ENCODE results near the gene TBX10. TPM values are rescaled to one million over a fixed set of nuclear protein-coding genes. Genes with fewer than 3 reads are reported as not detected.
"Not testable (repeated sequence)": the region's sequence is repeated elsewhere in the genome, so short reads cannot be mapped to it uniquely, and the experiment has no call there.

Gene TBX10
- total and polyA plus RNA-seq, 4 experiments from 2014 or later = not detected

DNA sequence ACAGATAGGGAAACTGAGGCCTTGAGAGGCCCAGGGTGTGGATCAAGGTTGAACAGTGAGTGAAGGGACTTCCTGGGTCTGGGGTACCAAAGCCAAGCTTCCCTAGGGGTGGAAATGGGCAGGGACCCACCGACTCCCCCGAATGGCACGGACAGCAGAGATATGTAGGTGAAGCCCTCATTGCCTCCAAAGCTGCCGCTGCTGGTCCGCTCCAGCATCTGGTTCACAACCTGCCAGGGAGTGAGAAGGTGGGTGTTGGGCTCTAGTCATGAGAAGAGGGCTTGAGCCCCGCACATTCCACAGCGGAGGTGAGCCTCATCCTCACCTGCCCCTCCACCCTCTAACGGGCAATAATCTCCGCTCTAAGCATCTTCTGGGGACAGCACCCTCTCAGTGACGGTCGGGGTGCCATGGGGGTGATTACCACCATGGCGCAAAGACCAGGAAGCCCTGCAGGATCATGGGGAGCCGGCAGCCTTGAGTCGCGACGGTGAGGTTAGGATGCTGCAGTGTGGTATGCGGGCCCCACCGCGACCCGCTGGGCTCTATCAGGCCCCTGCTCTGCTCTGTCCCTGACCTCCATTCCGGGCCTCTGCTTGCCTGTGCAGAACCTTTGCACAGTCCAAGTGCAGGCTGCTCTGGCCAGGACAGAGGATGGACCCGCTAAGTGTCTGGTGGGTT is 24.1 kb upstream of the TBX10 start:
- no peaks in the 10 kb centered on the region for H3K4me1 ChIP-seq (ENCODE audit: insufficient read depth, low read length)
- ChIA-PET CTCF (ENCODE audit: partially characterized antibody) (interaction anchor here (1.0 kb wide), 1 partner anchor 35 kb away, joined by 4 read pairs; the partner anchor contains the start of gene NUDT8), POLR2A (ENCODE audit: partially characterized antibody) (no interaction called here)
- no peaks in the 10 kb centered on the region for H3K9me3 Mint-ChIP-seq
- H3K4me3 Mint-ChIP-seq = no peak overlapping the region
- H3K4me1 Mint-ChIP-seq = no peaks in the 10 kb centered on the region
- peaks cover 0 to 2% of the 10 kb centered on the region in 2 donors for H3K27me3 Mint-ChIP-seq
- intact Hi-C loops (cut with micrococcal nuclease) = no loop called here
- no peak overlapping the region for H3K4me3 ChIP-seq (ENCODE audit: low read length in 2 of 2)
- H3K27ac ChIP-seq (ENCODE audit: low read depth, low read length) = no peak overlapping the region
- H3K27me3 ChIP-seq (ENCODE audit: insufficient read depth, low read length) = no peaks in the 10 kb centered on the region
- no peaks in the 10 kb centered on the region for H3K9me3 ChIP-seq (ENCODE audit: control insufficient read depth in 1 of 2, low read length in 2 of 2)
- H3K27ac Mint-ChIP-seq = no peak overlapping the region
- DNase-seq = no peak
- H3K36me3 Mint-ChIP-seq = no peaks in the 10 kb centered on the region
- H3K36me3 ChIP-seq (ENCODE audit: insufficient read depth, low read length) = no peaks in the 10 kb centered on the region

DNA sequence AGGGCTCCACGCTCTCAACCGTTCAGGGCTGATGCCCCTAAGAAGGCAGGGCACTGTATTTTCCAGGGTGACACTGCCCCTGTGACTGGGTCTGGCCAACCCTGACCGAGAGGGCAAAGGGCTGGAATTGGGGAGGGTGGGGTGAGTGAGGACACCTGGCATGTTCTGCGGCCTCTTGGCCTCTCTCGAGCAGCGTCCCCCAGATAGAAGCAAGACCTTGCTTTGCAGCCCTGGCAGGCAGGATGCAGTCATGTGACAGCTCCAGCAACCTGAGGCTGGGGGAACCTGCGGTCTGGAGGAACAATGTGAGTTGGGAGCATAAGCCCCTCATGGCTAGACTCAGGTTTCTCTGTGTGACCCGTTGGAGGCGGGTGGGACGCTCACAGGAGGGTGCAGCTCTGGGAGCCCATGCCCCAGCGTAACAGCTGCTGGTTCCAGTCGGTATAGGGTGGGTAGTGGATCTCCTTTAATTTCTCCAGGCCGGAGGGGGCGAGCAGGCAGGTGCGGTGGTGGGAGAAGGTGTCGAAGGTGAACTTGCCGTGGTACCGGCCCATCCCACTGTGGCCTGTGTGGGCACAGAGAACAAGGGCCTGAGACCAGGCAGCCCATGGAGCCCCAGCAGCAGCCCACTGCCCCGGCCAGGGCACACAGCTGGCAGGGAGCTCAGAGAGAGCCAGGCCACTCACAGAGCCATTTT is 23.4 kb upstream of the TBX10 start:
- ChIA-PET POLR2A (ENCODE audit: partially characterized antibody) (no interaction called here), CTCF (ENCODE audit: partially characterized antibody) (interaction anchor here (1.0 kb wide), 1 partner anchor 34 kb away, joined by 4 read pairs; the partner anchor contains the start of gene NUDT8)
- Mint-ChIP-seq H3K4me3 (no peak overlapping the region), H3K27ac (no peak overlapping the region), H3K27me3 (peaks cover 0 to 2% of the 10 kb centered on the region in 2 donors), H3K9me3 (no peaks in the 10 kb centered on the region), H3K36me3 (no peaks in the 10 kb centered on the region), H3K4me1 (no peaks in the 10 kb centered on the region)
- H3K27ac ChIP-seq (ENCODE audit: low read depth, low read length) = no peak overlapping the region
- intact Hi-C loops (cut with micrococcal nuclease) = no loop called here
- H3K4me1 ChIP-seq (ENCODE audit: insufficient read depth, low read length) = no peaks in the 10 kb centered on the region
- H3K4me3 ChIP-seq (ENCODE audit: low read length in 2 of 2) = no peak overlapping the region
- no peaks in the 10 kb centered on the region for H3K36me3 ChIP-seq (ENCODE audit: insufficient read depth, low read length)
- DNase-seq = no peak
- no peaks in the 10 kb centered on the region for H3K9me3 ChIP-seq (ENCODE audit: control insufficient read depth in 1 of 2, low read length in 2 of 2)
- H3K27me3 ChIP-seq (ENCODE audit: insufficient read depth, low read length) = no peaks in the 10 kb centered on the region

DNA sequence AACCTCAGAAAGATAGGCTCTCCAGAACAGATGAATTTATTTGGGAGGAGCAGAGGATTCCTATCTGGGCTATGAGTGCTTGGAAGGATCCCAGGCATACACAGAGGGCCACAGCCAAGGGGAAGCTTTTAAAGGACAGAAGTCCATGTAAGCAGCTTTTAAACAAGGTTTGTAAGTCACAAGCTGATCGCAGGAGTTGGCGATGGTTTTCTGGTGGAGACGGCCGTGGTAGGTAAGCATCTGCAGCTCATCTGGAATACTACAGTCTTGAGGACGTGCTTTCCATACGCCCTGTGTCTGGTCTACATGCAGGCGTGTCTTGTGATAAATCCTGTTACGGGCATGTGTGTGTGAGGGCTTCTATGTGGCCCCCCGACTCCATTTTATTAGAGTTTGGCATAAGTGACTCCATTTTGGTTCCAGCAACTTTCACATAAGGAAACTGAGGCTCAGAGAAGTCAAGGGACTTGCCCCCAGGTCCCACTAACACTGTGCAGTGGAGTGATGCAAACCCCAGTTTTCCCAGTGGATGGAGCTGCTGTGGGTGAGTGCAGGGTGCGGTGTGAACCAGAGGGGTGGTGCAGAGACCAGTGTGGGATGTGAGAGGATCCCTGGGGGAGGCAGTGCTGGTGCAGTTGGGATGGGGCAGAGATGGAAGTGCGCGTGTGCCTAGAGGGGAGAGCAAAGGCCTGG is 22.7 kb upstream of the TBX10 start:
- no peaks in the 10 kb centered on the region for H3K4me1 ChIP-seq (ENCODE audit: insufficient read depth, low read length)
- no peak overlapping the region for H3K4me3 ChIP-seq (ENCODE audit: low read length in 2 of 2)
- intact Hi-C loops (cut with micrococcal nuclease) = no loop called here
- H3K36me3 Mint-ChIP-seq = no peaks in the 10 kb centered on the region
- no peaks in the 10 kb centered on the region for H3K36me3 ChIP-seq (ENCODE audit: insufficient read depth, low read length)
- H3K27ac Mint-ChIP-seq = no peak overlapping the region
- H3K4me3 Mint-ChIP-seq = no peak overlapping the region
- no peak overlapping the region for H3K27ac ChIP-seq (ENCODE audit: low read depth, low read length)
- ChIA-PET POLR2A (ENCODE audit: partially characterized antibody) (no interaction called here), CTCF (ENCODE audit: partially characterized antibody) (interaction anchor here (0.9 to 1.8 kb wide), 3 partner anchors 9 to 36 kb away, joined by 3 to 7 read pairs (median 4); partner anchors contain the start of gene NUDT8)
- peaks cover 0 to 2% of the 10 kb centered on the region in 2 donors for H3K27me3 Mint-ChIP-seq
- H3K9me3 ChIP-seq (ENCODE audit: control insufficient read depth in 1 of 2, low read length in 2 of 2) = no peaks in the 10 kb centered on the region
- DNase-seq = no peak
- H3K27me3 ChIP-seq (ENCODE audit: insufficient read depth, low read length) = no peaks in the 10 kb centered on the region
- H3K4me1 Mint-ChIP-seq = peaks cover 0 to 3% (median 2%) of the 10 kb centered on the region in 4 donors
- H3K9me3 Mint-ChIP-seq = no peaks in the 10 kb centered on the region

DNA sequence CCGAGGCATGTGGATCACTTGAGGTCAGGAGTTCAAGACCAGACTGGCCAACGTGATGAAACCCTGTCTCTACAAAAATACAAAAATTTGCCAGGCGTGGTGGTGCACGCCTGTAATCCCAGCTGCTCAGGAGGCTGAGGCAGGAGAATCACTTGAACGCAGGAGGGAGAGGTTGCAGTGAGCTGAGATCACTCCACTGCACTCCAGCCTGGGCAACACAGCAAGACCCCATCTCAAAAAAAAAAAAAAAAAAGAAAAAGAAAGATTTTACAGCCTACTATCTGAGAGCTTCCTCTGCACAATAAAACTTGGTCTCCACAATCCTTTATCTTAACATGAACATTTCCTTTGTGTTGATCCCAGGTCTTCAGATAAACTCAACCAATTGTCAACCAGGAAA is 21.2 kb upstream of the TBX10 start:
- H3K4me3 ChIP-seq (ENCODE audit: low read length in 2 of 2); intact Hi-C loops (cut with micrococcal nuclease); H3K27me3 Mint-ChIP-seq; H3K36me3 Mint-ChIP-seq; H3K4me1 Mint-ChIP-seq; H3K9me3 ChIP-seq (ENCODE audit: control insufficient read depth in 1 of 2, low read length in 2 of 2); H3K27me3 ChIP-seq (ENCODE audit: insufficient read depth, low read length); H3K27ac Mint-ChIP-seq; H3K4me3 Mint-ChIP-seq; DNase-seq; H3K27ac ChIP-seq (ENCODE audit: low read depth, low read length); H3K9me3 Mint-ChIP-seq; H3K36me3 ChIP-seq (ENCODE audit: insufficient read depth, low read length); H3K4me1 ChIP-seq (ENCODE audit: insufficient read depth, low read length): not testable (repeated sequence)
- ChIA-PET POLR2A (ENCODE audit: partially characterized antibody) (interaction anchor here (5.5 kb wide), 1 partner anchor 31 kb away, joined by 33 read pairs; the partner anchor contains the start of gene NUDT8), CTCF (ENCODE audit: partially characterized antibody) (interaction anchor here (0.7 to 1.8 kb wide), 4 partner anchors 10 to 47 kb away, joined by 3 to 7 read pairs (median 3); partner anchors contain the start of genes ACY3 and NUDT8)

DNA sequence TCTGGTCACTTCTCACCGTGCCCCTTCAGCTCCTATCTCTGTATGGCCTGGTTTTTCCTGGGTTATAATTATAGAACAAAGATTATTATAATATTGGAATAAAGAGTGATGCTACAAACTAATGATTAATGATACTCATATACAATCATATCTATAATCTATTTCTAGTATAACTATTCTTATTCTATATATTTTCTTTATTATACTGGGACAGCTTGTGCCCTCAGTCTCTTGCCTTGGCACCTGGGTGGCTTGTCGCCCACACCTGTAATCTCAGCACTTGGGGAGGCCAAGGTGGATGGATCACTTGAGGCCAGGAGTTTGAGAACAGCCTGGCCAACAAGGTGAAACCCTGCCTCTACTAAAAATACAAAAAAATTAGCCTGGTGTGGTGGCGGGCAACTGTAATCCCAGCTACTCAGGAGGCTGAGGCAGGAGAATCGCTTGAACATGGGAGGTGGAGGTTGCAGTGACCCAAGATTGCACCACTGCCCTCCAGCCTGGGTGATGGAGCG is 20.1 kb upstream of the TBX10 start:
- peak overlapping the region in 1 of 8 donors; percentile 12 for H3K4me3 Mint-ChIP-seq

DNA sequence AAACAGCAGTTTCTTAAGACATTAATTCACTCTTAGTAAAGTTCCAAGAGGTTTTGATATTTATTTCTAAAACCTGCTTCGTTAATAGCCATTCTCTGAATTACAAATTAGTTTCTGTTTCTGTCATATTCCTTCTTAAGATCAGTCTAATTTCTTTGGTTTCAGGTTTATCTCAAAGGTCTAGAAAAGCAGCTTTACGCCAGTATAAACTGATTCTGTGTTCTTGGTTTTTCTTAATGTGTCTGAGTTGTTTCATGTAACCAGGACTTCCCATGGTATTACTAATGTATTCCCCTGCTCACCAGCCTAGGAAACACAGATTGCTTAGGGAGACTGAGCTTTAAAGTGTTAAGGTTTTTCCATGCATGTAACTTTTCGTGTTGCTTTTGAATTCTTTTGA is 17.7 kb upstream of the TBX10 start:
- Mint-ChIP-seq H3K27ac (peak overlapping the region in 1 of 7 donors; percentile 22), H3K4me1 (peaks cover 0 to 10% (median 4%) of the 10 kb centered on the region in 4 donors), H3K9me3 (no peaks in the 10 kb centered on the region), H3K27me3 (no peaks in the 10 kb centered on the region), H3K4me3 (peak overlapping the region in 3 of 8 donors; percentile 17 to 54 (median 43)), H3K36me3 (no peaks in the 10 kb centered on the region)
- no peak for DNase-seq
- Histone ChIP-seq H3K27me3 (ENCODE audit: insufficient read depth, low read length) (no peaks in the 10 kb centered on the region), H3K27ac (ENCODE audit: low read depth, low read length) (no peak overlapping the region), H3K36me3 (ENCODE audit: insufficient read depth, low read length) (no peaks in the 10 kb centered on the region), H3K9me3 (ENCODE audit: control insufficient read depth in 1 of 2, low read length in 2 of 2) (no peaks in the 10 kb centered on the region), H3K4me1 (ENCODE audit: insufficient read depth, low read length) (peaks cover 6% of the 10 kb centered on the region), H3K4me3 (ENCODE audit: low read length in 2 of 2) (no peak overlapping the region)
- ChIA-PET CTCF (ENCODE audit: partially characterized antibody) (interaction anchor here (0.8 to 3.8 kb wide), 7 partner anchors 9 to 85 kb away, joined by 3 to 67 read pairs (median 3); partner anchors contain the start of genes NUDT8 and TBX10), POLR2A (ENCODE audit: partially characterized antibody) (interaction anchor here (0.9 to 5.5 kb wide), 3 partner anchors 9 to 43 kb away, joined by 3 to 33 read pairs (median 3); partner anchors contain the start of gene NUDT8)
- intact Hi-C loops (cut with micrococcal nuclease) = no loop called here

More for the DNA sequence above, 20.1 kb upstream of the TBX10 start:
- not testable (repeated sequence) for H3K9me3 Mint-ChIP-seq; DNase-seq; H3K27ac Mint-ChIP-seq; H3K27me3 Mint-ChIP-seq; H3K4me1 ChIP-seq (ENCODE audit: insufficient read depth, low read length); H3K4me3 ChIP-seq (ENCODE audit: low read length in 2 of 2); H3K36me3 ChIP-seq (ENCODE audit: insufficient read depth, low read length); H3K27ac ChIP-seq (ENCODE audit: low read depth, low read length); H3K9me3 ChIP-seq (ENCODE audit: control insufficient read depth in 1 of 2, low read length in 2 of 2); H3K27me3 ChIP-seq (ENCODE audit: insufficient read depth, low read length); H3K4me1 Mint-ChIP-seq; H3K36me3 Mint-ChIP-seq
- CTCF ChIA-PET (ENCODE audit: partially characterized antibody) = interaction anchor here (1.1 to 3.8 kb wide), 11 partner anchors 12 to 87 kb away, joined by 3 to 67 read pairs (median 4); partner anchors contain the start of genes NUDT8 and TBX10
- POLR2A ChIA-PET (ENCODE audit: partially characterized antibody) = interaction anchor here (0.7 to 5.5 kb wide), 2 partner anchors 11 to 30 kb away, joined by 3 to 33 read pairs; partner anchors contain the start of gene NUDT8
- intact Hi-C loops (cut with micrococcal nuclease) = loop anchor here (1.0 kb wide), 5 partner anchors 19 to 302 kb away; partner anchors contain the start of gene NUDT8
